HS-5 (cell line): Measurements from ENCODE around the gene PTPN3.
A peak's percentile ranks its signal among the peaks of the same experiment; 100 is the strongest.

Source experiments
- DNase-seq: peaks from one replicate; pipeline ENCODE4 v3.0.0-alpha.2; 2012; ENCODE audit warnings: low read depth

Gene PTPN3

DNA sequence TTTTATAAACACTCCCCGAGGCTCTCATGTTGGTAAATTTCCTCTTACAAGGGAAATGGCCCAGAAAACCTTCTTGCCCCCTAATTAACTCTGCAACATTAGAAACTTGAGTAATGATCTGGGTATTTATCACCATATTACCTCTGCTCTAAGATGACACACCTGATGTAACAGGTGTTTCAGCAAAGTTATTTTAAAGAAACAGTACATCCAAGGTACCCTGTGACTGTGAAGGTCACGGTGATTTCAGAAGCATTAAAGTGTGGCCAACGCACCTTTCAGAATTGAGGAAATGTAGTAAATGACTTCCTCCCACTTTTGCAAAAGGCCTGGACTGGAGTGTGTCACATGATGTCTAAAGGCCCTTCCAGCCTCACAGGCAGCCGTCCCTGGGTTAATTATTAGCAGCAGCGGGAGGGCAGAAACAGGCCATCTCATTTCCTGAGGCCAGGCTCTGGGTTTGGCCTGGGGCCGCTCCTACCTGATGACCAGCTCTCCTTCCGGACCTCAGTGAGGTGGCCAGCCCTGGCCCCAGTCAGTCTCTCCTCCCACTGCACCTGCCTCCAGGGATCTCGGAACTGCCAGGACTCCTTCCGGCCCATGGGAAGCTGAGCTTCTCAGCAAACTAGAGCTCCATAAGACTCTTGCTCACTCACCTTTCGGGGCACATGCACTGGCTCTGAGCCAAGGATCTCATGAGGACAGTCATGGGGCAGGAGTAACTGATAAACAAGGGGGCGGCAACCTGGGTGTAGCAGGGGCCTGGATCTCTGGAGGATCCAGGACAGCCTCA is 20.7 kb downstream of the PTPN3 start:
- DNase-seq: no peak

DNA sequence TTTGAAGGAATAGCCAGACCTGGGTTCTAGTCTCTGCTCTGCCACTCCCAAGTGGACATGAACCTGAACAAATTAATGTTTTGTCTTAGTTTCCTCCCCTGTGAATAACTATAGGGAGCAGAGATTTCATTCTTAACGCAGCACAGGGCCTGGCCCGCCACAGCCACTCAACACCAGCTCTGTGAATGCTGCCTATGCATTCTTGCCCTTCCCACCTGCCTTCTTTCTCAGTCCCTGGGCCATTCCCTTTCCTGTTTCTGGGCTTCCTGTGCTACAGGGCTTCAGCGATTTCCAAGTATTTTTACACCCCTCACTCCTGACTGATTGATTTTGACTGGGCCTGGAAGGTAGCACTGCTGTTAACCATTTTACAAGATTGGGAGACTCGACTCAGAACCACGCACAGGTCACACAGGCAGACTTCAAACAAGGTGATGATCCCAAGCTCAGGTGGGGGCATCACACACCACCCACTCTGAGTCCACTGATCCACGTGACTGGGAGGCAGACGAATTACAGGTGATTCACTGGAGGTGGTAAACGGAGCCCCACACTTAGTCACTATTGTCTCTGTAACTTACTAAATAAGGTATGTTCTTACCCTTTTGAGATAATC is 21.4 kb downstream of the PTPN3 start:
- DNase-seq: no peak

GRCh38 chr9:109475526-109475925 is 22.6 kb downstream of the PTPN3 start:
- DNase-seq: no peak

DNA sequence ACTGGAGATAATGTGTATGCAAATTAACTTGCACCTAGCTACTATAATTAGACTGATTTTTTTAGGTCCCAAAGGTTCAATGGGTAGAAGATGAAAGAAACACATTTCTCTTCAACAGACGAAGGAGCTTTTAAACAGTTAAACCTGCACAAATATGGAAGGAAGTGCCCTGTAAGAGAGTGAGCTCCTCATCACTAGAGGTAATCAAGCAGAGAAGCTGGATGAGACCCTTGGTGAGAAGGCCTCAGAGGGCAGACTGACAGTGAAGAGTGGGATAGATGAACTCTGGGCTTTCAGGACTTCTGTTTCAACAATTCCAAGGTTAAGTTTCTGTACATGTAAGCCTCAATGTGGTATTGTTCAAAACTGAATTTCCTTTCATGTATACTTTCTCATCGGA is 23.2 kb downstream of the PTPN3 start:
- no peak for DNase-seq

DNA sequence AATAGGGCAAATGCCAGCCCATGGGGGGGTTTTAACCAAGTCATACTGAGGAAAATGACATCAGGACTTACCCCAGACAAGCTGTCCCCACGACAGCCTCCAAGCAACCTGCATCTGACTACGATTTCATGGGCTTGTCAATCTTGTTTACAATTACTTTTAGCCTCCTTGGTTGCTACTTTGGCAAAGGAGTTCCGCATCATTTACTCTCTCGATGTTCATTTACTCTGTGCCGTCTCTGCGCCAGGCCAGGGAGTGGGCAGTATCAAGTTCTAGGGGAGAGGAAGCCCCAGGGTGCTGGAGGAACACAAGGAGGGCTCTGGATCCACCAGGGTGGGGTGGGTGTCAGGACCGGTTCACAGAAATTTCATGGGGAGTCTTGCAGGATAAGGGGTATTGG is 23.9 kb downstream of the PTPN3 start:
- no peak for DNase-seq

GRCh38 chr9:109473329-109473728 is 24.8 kb downstream of the PTPN3 start:
- DNase-seq: no peak

DNA sequence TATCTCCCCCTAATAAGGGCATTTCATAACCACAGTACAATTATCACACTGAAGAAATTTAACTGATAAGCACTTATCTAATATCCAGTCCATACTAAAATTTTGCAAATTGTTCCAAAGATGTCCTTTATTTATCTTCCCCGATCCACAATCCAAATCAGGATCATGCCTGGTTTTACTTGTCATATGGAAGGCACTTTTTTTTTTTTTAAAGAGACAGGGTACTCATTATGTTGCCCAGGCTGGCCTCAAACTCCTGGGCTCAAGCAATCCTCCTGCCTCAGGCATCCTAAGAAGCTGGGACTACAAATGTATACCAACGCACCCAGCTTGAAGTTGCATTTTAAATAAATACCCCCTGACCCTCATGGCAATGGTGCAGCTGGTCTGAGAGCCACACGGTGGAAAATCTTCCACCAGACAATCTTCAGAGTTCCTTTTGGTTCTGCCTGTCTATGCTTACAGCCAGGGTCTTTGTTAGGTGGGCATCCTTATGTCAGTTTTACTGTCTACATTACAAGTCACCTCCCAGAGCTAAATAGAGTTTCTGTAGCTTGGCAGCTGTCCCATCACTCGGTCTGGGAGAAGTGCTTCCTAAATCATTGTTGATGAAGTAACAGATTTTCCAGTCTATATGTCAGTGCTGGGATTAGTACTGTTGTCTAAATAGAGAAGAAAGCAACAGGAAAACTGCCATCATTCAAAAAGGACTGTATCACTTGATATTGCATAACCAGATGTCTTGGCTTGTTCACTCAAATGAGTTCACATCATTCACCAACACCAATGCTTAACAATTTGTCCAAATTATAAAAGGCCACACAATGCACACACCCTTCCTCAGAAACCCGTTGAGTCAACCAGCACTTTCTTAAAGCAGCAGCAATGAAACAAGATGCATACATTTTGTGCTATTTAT is 26.4 kb downstream of the PTPN3 start:
- no peak for DNase-seq

GRCh38 chr9:109469646-109470358 is 28.3 kb downstream of the PTPN3 start:
- peak; percentile 33 for DNase-seq

DNA sequence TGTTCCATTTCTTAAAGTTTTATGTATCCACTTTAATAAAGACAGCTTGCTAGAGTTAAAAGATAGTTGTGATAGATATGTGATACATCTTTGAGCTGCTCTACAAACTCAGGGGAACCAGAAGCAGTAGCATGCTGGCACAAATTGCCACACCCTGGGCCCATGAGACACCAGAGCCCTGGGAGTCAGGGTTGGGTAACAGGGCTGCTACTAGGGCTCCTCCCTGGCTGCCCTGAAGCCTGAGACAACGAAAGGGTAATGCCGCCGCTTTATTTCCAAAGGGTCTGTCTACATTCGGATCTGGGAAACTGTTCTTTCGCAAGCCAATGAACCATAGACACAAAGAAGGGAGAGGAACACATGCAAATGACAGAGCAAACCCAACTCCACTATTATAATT is 29.2 kb downstream of the PTPN3 start:
- no peak for DNase-seq

DNA sequence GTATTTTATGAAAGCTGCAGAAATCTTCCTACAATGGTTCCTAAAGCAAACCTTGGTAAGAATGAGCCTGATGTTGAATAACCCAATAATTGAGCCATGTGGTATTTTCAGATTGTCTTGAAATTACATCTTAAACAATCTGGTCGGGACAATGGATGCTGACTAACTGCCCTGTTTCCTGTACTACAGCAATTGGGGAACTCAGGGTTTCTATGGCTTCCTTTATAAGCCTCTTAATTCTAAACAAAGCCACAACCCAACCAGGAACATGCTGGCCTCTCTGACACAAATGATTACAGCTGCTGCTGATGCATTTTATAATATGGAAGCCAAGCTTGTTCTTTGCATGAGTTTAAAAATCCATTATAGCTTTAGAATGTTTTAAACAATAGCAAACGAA is 30.2 kb downstream of the PTPN3 start:
- DNase-seq: no peak

- DNase-seq: no peak
These were observed 31.2 kb downstream of the PTPN3 start for GRCh38 chr9:109466623-109467590.

- DNase-seq: no peak
These were observed 34.0 kb downstream of the PTPN3 start for GRCh38 chr9:109463924-109464625.

DNA sequence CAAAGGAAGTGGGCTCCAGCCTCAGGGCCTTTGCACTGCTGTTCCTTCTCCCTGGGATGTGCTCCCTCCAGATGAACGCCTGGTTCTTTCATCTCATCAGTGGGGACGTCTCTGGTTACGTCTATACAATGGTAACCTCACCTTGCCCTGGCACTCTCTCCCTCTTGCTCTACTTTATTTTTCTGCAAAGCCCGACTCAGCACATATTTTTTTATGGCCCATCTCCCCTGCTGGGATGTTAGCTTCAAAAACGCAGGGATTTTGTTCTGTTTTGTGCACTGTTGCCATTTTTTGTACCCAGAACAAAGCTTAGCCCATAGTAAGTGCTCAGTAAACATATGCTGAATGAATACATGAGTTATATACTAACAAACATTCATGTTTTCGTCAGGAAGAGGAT is 37.5 kb downstream of the PTPN3 start:
- no peak for DNase-seq

GRCh38 chr9:109459423-109459822 is 38.7 kb downstream of the PTPN3 start:
- no peak for DNase-seq

GRCh38 chr9:109458453-109459211 is 39.5 kb downstream of the PTPN3 start:
- no peak for DNase-seq

- no peak for DNase-seq
These were observed 41.3 kb downstream of the PTPN3 start for GRCh38 chr9:109456811-109457210.

DNA sequence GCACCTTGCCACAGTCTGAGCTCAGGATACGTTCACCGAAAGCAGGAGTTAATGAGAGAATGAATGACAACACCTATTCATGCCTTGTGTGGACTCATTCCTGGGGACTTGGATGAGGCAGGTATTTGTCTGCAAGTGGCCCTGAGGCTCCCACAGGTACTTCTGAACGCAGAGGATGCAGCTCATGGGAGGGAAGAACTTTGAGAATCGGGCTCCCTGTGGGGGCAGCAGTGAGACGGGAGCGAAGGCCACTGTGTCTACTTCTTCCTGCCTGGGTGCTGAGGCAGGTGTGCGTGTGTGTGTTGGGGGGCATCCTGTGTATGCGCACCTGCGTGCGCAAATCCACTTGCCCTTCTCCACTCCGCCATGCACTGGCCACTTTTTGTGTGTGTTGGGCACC is 42.2 kb downstream of the PTPN3 start:
- DNase-seq: no peak

- DNase-seq: no peak
These were observed 42.7 kb downstream of the PTPN3 start for GRCh38 chr9:109455391-109455790.

- DNase-seq: no peak
These were observed 43.4 kb downstream of the PTPN3 start for GRCh38 chr9:109454601-109455155.
